HG02970 (cell line): Measurements from ENCODE around the gene ZDHHC7.

Source experiments
- ATAC-seq: cut with Tn5 transposase; IDR thresholded peaks from one replicate; pipeline ENCODE4 v1.9.1; 2021; ENCODE audit warnings: mild to moderate bottlenecking, moderate library complexity, moderate number of reproducible peaks; ENCODE audit not compliant: unreplicated experiment, low FRiP score

ZDHHC7 gene

GRCh38 chr16:84999857-85000480 is 11.4 kb downstream of the ZDHHC7 start:
- no peak for ATAC-seq

GRCh38 chr16:84999200-84999599 is 12.1 kb downstream of the ZDHHC7 start:
- no peak for ATAC-seq

GRCh38 chr16:84996365-84996764 is 15.0 kb downstream of the ZDHHC7 start:
- no peak for ATAC-seq

GRCh38 chr16:84995663-84996062 is 15.7 kb downstream of the ZDHHC7 start:
- no peak for ATAC-seq

GRCh38 chr16:84993926-84994325 is 17.4 kb downstream of the ZDHHC7 start:
- ATAC-seq, result no peak

- no peak for ATAC-seq
Measured at GRCh38 chr16:84992717-84993075, 18.6 kb downstream of the ZDHHC7 start.

- ATAC-seq, result no peak
Measured at GRCh38 chr16:84990782-84991181, 20.6 kb downstream of the ZDHHC7 start.

DNA sequence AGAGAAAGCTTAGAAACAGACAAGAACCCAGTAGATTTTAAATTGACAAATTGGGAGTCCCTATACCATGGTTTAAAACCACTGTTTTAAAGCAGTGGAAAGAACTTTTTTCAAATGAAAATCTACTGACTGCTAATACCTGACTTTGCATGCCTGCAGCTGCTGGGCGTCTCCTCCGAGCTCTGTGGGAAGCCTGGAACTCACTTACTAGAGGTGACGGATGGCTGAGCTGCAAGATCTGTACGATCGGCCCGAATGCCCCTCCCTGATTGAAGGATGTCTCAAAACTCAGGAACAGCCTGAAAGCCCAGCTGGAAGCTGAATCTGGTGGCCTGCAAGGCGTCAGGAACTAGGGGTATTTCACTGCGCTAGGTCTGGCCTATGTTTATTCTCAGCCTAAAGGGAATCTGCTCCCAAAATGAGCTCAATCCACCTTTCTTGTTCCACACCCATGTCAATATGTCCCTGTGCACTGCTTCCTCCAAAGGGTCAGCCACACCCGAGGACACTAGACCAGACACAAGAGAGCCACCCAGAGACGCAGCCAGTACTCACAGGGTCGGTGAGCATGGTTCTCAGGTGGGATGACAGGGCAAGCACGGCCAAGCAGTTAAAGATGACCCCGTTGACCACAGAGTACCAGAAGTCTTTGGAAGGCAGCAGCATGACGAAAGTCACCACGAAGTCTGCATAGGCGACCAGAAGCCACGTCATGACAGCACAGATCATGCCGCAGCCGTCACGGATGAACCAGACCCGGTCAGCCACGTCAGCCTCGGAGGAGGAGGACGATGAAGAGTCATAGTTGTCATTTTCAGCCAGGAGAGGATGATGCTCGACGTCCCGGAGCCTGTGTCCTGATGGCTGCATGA is 21.4 kb downstream of the ZDHHC7 start:
- ATAC-seq, result no peak

DNA sequence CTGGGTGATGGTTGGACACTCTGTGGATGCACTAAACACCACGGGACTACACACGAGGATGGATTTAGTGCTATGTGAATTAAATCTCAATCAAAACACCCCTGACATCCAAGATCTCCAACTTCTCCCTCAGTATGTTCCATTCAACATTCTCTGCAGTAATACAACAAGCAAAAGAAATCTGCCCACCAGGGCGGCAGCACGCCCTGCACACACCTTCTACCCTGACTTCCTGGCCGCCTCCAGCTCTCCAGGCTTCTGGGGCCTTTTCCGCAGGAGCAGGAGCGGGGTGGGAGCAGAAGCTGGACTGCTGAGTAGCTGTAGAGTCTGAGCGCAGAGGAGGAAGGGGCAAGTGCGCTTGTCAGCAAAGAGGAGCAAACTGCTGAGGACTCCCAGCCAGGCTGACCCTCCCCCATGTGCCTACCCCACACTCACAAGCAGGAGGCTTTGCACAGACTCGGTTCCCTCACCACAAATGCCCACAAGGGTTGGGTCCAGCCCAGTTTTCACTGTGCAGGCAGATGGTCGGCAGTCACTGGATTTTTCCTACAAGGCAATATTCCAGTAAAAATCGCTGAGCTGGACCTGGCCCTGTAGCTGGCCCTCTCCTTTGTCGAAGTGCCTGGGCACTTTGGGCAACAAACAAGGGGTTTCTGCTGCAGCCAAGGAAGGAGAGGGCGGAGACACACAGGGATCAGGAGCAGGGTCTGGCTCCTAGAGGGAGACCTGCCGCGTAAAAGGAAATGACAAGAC is 22.8 kb downstream of the ZDHHC7 start:
- no peak for ATAC-seq

- ATAC-seq, result no peak
Measured at GRCh38 chr16:84986879-84987278, 24.5 kb downstream of the ZDHHC7 start.

- no peak for ATAC-seq
Measured at GRCh38 chr16:84986102-84986501, 25.2 kb downstream of the ZDHHC7 start.

- ATAC-seq, result no peak
Measured at GRCh38 chr16:84985079-84986065, 26.0 kb downstream of the ZDHHC7 start.

DNA sequence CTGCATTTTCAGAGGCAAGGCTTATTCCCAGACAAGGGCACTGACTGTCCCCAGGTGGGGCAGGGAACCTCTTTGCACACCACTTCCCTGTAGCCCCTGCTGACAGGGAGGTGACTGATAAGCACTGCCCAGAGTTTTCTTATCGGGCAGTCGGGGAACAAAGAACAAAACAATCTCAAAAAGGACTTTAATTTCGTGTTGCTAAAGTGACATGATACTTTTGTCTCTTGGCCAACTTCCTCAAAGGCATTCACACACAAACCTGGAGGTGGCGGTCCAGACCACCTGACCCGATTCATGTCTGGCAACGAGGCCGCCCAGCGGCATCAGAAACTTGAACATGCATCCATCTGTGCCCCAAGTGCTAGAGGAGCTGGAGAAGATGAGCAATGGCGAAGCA is 28.9 kb downstream of the ZDHHC7 start:
- ATAC-seq, result no peak

DNA sequence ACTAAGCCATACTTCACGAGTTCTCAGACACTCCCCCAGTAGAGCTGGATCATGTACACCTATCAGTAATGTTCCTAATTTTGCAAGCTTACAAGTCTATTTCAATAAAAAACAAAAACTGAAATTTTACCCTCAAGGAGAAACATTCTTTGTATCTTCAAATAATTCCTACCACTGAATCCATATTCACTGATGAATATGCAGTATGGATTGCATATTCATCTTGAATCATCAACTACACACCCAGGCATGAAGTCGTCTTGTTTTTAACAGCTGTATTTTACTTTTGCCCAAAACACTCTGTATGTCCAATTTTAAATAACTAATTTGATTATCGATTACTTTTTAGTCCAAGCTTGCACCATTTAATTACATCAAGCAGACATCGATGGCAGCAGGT is 31.8 kb downstream of the ZDHHC7 start:
- ATAC-seq, result no peak

DNA sequence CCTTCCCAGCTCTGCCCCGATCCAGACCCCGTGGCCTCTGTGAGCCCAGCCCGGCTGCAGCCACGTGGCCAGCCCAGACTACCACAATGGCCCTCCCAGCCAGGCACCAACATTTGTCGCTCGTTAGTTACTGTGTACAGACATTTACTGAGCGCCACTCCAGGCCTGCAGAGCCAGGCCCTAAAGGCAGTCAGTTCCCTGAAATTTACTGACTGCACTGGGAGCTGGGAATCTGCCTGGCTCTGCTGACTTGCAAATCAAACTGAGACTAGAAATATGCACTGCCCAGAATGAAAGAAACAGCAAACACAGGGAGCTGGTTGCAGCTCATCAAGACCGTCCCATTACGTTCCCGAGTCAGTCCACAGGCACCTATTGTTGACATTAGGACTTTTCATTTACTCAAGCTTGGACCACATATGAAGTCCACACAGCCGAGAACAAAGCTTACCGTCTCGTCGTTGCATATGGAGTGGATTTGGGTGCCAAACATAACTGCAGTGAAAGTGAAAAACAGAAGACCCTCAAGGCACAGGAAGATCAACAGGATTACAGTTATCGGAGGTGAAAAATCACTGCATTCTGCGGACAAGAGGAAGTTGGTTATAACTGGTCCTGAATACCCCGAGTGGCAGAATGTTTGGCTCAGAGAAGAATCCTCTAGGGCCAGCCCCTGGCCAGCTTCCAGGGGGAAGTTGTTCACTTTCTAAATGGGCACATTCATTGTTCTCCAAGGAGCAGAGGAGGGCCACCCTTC is 34.5 kb downstream of the ZDHHC7 start:
- no peak for ATAC-seq

DNA sequence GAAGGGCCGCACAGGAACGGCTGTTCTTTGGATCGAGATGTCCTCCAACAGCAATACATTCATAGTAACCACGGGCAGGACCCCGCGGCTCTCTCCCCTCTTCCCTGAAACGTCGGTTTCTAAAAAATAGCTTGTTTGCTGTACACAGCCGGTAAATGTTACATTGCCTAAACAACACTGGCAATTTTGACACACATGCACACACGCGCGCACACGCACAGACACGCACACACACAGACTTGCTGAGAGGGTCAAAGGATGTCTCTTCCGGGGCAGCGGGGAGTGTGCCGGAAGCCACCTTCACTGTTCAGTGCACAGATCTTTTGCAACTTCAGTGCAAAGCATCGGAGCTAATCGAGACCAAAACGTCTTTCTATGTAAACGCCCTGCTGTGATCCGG is 35.8 kb downstream of the ZDHHC7 start:
- ATAC-seq, result no peak

DNA sequence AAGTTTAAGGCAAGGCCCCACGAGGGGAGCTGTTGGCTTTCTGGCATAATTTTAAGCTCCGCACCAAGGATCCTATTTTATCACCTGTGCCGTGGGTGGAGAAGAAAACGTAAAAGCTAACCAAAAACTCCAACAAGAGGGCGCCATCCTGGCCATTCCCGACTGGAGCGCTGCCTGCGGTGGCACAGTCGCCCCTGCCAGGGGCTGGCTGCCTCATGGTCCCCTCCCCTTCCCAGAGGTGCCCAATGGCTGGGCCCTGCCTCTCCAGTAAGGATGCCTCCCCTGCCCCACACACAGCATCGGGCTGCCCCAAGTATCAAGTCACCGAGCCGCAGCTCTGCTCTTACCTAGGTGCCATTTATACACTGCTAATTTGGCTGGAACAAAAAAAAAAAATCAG is 36.3 kb downstream of the ZDHHC7 start:
- no peak for ATAC-seq

DNA sequence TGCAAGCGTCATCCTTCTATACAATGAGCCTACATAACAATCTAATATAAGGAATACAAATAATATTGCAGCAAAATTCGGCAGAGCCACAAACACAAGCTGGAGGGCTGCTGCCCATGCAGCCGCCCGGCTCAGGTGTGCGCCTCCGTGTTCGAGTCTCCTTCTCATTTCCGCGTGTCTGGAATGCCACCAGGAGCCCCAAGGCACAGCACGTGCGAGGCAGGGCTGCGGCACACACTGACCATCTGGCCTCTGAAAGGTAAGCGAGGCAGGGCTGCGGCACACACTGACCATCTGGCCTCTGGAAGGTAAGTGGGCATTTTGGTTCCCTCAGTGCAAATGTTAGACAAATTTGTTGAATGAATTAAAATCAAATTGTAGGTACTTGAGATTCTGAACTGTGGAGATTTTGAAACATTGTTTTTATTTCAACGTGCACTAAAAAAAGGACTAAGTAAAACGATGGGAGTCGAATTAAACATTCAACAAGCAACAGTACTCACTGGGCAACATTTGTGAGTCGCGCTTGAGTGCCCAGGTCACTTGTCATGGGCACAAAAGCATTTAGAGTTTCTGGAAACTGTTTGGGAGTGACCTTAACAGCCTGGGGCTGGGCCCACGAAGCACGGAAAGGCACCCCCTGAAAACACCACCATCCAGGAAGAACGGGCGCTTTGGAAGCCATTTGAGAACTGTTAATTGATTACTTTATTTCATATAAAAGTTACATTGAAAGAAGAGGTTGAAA is 37.4 kb downstream of the ZDHHC7 start:
- no peak for ATAC-seq

DNA sequence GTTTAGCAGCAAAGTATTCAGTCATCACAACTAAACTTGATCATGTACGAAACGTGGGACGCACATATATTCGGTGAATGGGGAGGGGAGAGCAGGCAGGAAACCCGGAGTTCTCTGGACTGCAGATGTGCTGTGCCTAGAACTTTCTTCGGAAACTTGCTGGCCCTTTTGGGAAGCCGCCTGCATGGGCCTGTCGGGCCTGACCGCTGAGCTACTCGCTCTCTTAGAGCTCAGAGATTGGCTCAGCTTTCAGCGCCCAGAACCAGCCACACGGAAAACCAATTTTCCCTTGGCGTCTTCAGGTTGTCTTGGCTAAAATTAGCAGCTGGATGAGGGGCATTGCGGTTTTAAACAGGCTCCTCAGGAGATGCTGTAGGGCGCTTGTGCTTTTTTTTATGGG is 38.1 kb downstream of the ZDHHC7 start:
- no peak for ATAC-seq
